ENCODE data around the gene RXRG. TPM values are rescaled to one million over a fixed set of nuclear protein-coding genes. Genes with fewer than 3 reads are reported as not detected.

RXRG gene
- total RNA-seq, 1 donor from 2014 or later = 0.08 TPM

DNA sequence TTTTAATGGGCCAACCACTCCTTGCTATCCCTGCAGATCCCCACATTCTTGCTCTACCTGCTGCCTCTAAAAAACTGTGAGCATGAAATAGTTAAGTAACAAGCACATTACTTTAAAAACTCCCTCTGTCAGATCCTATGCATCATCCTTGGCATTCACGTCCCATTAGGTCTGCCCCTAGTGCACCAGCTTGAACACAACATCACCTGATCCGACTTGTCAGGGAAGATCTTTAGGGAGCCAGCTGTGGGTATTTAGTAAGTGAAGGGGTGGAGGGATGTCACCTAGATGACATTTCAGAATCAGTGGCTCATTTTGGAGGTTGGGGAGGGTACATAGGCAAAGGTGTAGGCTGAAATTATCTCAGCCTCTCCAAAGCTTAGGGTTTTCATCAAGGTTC is 33.5 kb downstream of the RXRG start:
- DNase-seq (ENCODE audit: low read depth) = no peak

DNA sequence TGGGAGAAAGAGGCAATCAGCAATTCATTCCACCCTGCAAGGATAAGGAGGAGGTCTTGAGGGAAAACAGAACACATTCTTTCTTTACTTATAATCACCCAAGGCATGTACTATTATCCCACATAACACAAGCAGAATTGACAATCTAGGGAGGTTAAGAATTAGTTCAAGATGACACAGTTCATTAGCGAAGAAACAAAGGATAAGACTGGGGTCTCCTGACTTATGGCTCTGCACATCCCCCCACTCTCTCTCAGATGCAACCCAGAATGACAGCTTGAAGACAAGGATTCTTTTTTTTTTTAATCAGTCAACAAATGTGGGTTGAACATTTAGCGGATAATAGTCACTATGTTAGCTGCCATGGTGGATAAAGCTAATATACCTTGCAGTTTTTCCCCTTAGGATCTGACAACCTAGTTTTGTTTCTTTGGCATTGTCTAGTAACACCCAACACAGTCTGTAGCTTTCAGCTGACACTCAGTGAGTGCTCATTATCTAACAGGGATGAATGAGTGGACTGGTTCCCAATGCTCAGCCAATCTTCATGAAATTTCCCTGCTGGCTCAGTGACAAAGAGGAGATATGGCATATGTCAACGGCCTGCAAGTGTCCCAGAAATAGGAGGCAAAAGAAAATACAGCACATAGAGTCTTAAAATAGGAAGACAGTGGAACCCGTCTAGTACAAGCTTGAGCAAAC is 35.1 kb downstream of the RXRG start:
- no peak for DNase-seq (ENCODE audit: low read depth)

DNA sequence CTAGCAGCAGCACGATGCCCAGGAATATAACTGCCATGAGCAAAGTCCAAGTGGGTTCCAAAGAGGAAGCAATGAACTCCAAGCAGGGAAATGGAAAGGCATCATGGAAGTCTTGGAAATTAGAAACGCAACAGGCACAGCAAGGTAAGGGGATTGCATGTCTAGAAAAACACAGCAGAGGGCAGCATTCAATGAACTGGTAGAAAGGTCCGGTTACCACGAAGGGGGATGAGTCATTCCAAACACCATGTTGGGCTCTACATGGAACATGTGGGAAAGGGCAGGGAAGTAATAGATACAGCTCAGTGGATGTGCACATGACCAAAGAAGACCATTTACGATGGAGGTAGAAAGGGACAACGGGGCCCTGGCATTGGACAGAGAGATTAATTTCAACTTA is 36.4 kb downstream of the RXRG start:
- DNase-seq (ENCODE audit: low read depth) = peak; percentile 51

DNA sequence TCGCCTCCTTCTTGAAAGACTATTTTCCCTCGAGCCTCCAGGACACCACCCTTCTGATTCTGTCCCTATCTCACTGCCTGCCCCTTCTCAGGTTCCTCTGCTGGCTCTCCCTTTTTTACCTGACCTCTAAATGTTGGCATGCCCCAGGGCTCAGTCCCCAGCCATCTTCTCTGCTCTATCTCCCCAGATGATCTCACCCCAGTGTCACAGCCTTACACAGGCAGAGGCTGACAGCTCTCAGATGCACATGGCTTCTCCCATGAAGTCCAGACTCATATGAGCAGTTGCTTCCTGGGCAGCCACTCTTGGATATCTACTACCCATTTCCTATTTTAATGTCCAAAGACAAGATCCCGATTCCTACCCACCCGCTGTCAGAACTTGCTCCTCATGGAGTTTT is 37.5 kb downstream of the RXRG start:
- DNase-seq (ENCODE audit: low read depth) = no peak

DNA sequence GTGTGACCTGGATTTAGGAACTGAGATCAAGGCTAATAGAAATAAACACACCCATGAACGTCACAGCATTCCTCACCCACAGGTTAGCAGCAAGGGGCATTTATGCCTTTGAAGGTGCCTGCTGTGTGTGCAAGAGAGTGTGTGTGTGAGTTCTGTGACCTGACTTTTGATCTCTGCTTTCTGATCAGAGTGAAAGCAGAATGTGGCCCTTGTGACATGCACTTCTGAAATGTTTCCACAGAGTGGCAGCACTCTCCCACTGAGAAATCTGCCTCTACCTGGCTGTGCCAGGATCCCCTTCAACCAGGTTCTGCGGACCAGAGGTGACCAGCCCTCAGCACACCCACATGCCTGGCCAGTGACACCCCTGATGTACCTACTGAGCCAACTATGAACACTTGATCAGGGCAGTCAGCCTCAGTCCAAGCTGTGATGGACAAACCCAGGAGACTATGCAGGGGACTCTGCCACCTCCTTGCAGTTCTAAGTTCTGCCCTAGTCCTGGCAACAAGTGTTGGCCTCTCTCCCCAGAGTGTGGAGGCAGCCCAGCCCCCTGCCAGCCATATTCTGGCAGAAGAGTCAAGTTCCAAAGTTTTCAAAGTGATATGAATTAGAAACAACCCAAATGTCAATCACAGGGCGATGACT is 41.0 kb downstream of the RXRG start:
- no peak for DNase-seq (ENCODE audit: low read depth)

DNA sequence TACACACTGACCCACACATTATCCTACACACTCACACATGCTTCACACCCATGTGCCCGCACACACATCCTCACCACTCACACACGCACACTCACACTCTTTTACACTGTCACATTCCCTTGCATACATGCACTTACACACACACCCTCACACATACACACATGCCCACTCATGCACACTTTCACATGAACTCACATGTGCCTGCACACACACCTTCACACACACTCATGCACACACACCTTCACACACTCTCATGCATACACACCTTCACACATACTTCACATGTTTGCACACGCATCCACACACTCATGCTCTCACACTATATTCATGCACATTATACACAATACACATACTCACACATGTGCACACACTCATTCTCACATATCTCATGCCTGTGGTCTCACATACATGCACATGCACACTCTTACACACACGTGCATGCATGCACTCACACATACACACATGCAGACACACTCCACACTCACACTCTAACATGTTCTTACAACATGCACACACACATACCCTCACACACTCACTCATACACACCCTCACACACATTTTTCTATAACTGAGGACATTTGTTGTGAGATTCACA is 42.3 kb downstream of the RXRG start:
- DNase-seq (ENCODE audit: low read depth) = no peak

DNA sequence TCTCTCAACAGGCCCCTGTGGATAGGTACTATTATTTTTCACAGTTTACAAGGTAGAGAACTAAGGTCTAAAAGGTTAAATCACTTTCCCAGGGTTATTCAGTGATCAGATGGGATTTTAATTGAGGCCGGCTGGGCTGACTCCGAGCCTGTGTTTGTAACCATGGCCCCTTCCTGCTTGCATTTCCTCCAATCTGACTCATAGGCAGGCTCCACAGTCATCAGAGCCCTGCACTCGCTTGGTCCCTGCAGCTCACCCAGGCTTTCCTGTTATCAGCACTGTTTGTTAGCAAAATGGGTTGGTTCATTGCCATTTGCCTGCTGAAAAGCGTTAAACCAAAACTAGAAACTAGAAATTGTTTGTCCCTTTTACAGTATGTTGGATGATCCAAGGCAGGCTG is 47.0 kb downstream of the RXRG start:
- DNase-seq (ENCODE audit: low read depth) = peak; percentile 13

DNA sequence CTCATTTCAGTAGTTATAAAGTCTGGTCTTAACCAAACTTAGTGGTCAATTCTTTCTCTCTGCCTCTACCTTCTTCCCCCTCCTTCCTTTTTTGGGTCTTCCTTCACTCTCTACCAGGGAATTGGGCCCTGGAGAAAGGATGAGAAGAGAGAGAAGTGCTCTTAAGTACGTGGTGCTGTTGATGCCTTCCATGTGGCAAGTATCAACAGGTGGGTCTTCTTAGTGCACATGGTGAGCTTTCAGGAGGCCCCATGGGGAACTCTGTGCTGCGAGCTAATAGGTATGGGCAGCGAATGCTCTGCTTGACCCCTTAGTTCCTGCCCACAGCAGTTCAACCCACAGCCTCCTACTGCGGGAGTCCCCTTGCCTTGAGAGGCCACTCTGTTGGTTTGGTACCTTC is 49.0 kb downstream of the RXRG start:
- no peak for DNase-seq (ENCODE audit: low read depth)

DNA sequence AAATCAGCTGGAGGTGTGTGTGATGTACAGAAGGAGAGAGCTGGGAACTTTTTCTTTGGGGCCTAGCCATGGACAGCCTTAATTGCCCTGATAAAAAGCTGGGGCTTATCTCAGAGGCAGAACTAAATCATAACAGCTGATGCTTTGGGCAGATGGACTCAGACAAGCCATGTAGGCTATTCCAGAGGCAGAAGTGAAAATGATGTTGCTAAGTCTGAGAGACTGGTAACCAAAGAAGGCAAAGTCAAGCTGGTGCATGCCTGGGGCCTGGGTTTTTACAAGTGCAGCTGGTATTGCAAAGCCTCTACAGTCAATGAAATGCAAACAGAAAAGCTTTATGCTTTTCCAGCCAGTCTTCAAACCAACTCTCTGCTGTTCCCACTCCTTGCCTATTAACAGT is 49.4 kb downstream of the RXRG start:
- DNase-seq (ENCODE audit: low read depth) = peak; percentile 13

DNA sequence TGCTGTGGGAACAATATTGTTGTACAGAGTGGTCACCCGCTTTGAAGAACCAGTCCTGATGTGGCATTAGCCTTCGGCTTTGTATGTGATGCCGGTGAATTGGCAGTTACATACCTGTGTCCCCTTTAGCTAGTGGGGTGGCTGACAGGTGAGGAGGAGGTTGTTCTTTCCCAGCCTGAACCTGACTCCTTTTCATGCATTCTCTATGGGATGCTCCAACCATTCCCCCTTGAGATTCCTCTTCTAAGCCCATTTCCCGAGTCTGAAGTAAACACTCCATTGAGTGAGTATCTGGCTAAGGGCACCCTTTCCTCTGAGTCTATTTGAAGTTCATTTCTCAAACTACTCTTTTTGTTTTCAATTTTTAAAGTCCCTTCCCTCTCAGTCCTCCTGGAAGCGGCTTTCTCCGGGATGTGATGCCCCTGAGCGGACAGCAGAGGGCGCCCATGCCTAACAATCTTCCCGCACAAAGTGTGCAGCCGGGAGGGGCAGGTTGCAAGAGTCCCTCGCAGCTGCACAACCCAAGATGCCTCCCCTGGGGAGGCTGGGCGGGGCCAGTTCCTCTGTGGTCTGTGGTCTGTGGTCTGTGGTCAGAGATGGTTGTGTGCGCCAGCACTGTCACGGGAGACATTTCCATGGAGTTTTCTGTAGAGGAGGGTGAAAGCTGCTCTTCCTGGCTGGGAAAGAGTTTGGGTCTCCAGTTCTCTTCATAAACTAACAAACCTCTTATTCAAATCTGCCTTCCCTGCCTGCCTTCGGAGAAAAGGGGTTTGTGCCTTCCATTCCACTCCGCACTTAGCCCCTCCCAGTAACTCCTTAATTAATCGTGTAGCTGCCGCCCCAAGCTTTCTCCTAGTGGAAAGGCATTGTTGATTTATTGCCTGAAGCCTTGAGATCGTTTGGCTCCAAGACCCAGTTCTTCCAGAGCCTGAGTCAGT is 52.0 kb downstream of the RXRG start:
- peak; percentile 98 for DNase-seq (ENCODE audit: low read depth)

DNA sequence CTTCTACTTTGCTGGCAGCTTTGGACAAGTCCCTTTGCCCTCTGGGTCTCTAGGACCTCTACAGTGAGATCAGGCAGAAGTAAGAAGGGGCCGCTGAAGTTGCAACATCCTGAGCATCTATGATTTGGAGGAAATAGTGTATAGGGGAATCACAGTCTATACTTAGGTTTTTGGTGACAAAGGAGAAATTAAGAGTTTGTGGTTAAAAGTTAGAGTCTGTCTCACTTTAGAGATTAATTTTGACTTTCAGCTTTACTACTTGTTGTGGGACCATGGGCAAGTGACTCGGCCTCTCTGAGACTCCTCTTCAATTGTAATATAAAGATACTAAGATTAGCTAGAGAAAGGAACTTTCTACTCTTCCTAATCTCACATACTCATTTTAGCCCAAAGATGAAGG is 55.3 kb downstream of the RXRG start:
- no peak for DNase-seq (ENCODE audit: low read depth)

DNA sequence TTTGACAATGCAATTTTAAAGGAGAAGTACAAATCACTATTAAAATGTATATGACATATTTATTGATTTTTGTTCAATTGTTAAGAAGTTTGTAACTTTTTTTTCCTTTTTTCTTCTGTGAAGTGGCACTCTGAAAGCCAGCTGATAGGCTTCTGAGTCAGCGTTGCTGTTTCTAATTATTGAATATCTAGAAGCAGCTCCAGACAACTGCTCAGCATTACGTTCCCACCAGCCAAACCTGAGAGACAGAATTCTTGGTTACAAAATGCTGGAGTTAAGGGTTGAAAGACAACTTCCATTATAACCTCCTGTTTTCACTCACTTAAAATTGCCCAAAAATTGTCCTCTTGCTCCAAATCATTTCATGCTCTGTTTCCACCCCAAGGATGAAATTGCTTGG is 57.0 kb downstream of the RXRG start:
- no peak for DNase-seq (ENCODE audit: low read depth)

DNA sequence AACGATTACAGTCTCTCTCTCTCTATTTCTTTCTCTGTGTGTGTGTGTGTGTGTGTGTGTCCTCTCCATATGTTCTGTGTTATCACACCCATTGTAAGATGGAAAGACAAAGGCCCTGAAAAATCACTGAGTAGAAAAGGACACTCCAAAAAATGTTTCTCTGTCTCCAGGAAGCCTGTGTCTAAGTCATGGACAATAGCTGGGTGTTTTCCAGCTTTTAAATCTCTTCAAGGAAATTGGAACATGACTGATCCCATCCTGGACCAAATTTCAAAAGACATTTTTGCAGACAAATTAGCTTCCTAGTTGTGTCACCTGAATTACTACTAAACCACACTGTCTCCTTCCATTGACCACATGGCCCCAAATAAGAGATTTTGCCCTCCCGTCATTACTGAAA is 57.4 kb downstream of the RXRG start:
- DNase-seq (ENCODE audit: low read depth) = no peak

DNA sequence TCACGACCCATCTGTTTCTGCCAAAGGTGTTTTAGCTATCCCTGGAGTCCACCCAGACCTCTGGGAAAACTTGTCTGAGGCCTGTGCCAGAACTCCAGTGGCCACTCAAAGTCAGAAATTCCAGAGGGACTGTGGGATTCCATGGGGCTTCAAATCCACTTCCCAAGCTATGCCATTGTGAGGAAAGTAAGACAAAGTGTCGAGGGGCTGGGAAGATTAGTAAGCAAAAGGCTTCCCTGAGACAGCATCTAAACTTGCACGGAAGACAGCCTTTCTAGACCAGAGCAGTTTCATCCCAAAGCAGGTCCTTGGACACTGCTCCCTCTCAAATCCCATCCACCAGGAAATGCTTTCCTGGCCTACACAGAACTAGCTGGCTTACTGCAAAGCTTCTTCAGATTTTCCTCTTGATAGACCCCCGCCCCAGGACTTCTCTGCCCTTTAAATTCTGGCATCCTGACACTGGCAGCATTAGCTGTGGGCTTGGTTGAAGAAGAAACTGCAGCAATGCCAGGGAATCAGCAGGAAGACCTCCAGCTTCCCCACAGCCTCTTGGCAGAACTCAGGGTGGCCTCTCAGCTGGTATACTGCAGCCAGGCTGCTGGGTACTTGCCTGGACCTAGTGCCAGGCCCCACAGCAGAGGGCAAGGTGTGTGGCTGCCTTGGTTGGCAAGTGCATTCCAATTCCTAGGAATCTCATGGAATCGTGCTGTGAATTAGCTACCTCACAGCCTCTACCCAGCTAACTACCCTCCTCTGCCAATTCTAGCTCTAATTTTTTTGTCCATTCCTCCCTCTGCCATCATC is 61.1 kb downstream of the RXRG start:
- DNase-seq (ENCODE audit: low read depth) = no peak

DNA sequence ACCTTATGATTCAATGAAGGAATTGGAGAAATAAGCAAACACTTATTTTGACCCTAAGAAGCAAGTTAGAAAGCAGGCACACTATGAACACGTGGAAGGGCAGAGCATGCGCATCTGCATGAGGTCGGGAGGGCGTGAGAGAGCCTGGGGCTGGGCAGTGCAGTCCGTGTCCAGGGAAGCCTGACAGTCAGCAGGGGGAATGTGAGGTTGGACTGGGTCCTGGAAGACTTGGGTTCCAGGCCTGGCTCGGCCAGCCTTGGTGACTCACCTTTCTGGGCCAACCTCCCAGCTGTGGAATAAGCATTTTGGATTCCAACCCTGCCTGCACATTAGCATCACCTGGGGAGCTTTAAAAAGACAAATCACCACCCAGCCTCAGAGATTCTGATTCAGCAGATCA is 61.9 kb downstream of the RXRG start:
- peak; percentile 14 for DNase-seq (ENCODE audit: low read depth)

DNA sequence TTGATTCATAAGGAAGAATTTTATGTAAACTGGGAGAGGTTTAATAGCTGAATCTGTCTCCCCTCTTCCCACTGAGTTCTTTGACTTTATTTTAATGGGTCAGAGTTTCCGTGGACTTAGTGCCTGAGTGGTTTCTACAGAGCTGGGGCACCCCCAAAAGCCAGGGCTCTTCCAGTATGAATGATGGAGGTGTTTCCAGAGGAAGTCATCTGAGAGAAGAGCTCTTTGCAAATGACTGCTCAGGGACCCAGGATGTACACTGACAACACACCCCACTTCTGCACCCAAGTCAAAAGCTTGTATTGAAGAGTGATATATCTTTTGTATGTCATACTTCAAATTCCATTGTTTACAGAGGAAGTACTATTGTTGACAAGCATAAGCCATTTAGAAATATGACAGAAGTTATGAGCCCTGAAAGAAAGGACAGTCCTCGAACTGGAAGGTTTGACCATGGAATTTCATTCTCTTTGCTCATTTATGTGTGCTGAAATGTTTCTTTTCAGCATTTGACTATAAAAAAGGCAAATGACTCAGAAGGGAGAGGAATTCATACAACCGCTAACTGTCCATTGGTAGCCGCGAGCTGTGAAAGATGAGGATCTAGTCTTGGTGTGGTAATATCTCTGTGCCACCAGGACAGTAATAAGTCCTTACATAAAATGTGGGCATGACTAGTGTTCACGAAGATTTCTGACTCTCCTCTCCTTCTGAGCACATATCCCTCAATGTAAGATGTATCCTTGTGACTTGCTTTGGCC is 63.0 kb downstream of the RXRG start:
- peak; percentile 19 for DNase-seq (ENCODE audit: low read depth)

DNA sequence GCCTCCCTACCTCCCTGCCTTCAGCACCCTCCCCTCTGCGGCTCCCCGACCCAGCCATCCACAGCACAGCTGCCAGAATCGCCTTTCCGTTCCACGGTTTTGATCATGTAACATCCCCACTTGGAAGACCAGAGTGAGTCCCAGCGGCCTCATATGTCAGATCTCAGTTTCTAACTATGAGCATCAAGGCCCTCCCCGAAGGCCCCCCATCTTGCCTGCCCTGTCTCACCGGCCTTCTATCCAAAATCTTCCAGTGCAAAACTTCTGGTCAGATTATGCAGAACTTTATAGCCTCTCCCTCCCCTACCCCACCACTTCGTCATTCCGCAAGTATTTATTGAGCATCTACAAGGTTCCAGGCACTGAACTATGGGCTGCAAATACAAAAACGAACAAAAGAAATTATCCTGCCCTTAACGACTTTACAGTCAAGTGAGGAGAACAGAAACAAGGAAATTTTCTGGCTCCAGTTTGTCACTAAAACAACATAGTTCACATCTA is 68.1 kb downstream of the RXRG start:
- no peak for DNase-seq (ENCODE audit: low read depth)

DNA sequence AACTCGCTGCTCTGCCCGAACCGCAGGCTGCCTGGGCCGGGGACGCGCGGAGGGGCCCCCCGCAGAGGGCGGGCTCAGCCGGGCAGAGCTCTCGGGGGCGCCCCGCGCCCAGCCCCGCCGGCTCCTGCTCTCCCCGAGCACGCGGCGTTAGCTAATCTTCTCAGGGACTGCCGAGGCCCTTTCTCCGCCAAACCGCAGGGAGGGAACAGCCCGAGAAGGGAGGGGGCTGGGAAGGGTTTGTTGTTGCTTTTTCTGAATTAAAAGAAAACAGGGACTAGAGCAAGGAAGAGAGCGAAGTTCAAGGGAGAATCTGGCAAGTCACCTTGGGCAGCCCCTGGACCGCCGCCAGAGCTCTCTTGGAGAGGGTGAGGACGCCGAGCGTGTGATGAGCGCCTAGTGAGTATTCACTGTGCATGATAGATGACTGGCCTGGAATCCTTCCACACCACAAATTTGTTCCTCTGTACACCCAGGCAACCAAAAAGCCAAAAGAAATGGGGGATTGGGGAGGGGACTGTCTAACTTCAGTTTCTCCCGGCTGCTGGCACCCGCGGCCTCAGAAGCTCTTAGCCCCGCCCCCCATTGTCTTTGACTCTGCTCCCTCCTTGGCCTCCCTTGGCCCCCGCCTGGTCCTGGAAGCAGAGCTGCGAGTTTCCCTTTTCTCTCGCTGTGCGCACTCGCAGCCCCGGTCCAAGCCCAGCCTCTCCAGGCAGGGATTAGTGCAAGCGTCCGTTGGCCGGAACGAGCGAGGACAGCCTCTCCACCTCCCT is 68.7 kb downstream of the RXRG start:
- DNase-seq (ENCODE audit: low read depth) = peak; percentile 66

DNA sequence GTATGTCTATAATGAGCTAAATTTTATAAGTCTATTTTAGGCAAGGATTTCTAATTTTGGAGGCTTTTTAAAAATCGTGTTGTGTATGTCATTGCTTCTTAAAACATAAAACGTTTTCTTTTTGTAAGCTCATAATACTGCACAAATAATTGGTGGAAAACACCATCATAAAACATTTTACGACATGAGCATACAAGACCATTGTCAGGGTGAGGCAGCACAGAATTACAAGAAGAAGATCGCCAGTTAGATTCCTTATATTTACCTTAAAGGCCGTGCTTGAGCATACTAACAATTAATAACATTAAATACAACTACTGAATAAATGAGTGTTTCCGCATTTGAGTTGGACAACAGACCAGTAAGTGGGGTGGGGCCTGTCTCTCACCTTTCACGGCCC is 69.3 kb downstream of the RXRG start:
- DNase-seq (ENCODE audit: low read depth) = no peak
